ENCODE results near the gene COL4A2. TPM values are rescaled to one million over a fixed set of nuclear protein-coding genes. Genes with fewer than 3 reads are reported as not detected.
A peak's percentile ranks its signal among the peaks of the same experiment; 100 is the strongest.

Gene COL4A2
- total and polyA plus RNA-seq, 9 donors = 59.5 to 171 (median 136) TPM

DNA sequence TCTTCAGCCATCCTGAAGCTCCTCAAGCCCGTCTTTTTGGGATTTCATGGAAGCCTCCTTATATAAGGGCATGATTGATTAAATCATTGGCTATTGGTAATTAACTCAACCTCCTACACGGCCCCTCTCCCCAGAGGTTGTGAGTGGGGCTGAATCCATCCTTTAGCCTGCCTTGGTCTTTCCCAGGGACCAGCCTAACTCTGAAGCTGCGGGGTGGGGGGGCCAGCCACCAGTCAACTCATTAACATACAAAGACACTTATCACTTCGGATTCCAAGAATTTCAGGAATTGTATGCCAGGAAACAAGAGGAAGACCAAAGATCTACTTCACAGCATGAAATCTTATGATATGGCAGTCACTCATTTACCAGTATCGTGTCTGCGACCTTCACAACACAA, 10.1 kb upstream of the COL4A2 start:
- H3K4me1 ChIP-seq (ENCODE audit: insufficient read depth) = peaks cover 34% of the 10 kb centered on the region
- H3K36me3 ChIP-seq = no peaks in the 10 kb centered on the region
- intact Hi-C loops (cut with DNase I) = no loop called here
- peak in 1 of 5 donors; percentile 30 for DNase-seq
- H3K27ac ChIP-seq = no peak overlapping the region
- WGBS, 3 donors = 73 to 82% (median 77%) methylated on average over 6 of the region's 6 CpGs
- no peak for TF ChIP-seq EP300 (IDR thresholded peaks at IDR 0.05)
- no peak for TF ChIP-seq POLR2A (IDR thresholded peaks at IDR 0.05)
- TF ChIP-seq, protein P1, sequence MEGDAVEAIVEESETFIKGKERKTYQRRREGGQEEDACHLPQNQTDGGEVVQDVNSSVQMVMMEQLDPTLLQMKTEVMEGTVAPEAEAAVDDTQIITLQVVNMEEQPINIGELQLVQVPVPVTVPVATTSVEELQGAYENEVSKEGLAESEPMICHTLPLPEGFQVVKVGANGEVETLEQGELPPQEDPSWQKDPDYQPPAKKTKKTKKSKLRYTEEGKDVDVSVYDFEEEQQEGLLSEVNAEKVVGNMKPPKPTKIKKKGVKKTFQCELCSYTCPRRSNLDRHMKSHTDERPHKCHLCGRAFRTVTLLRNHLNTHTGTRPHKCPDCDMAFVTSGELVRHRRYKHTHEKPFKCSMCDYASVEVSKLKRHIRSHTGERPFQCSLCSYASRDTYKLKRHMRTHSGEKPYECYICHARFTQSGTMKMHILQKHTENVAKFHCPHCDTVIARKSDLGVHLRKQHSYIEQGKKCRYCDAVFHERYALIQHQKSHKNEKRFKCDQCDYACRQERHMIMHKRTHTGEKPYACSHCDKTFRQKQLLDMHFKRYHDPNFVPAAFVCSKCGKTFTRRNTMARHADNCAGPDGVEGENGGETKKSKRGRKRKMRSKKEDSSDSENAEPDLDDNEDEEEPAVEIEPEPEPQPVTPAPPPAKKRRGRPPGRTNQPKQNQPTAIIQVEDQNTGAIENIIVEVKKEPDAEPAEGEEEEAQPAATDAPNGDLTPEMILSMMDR (IDR thresholded peaks at IDR 0.05) = no peak
- H3K4me3 ChIP-seq = no peak overlapping the region
- H3K27me3 ChIP-seq = no peaks in the 10 kb centered on the region
- H3K9me3 ChIP-seq = no peaks in the 10 kb centered on the region

DNA sequence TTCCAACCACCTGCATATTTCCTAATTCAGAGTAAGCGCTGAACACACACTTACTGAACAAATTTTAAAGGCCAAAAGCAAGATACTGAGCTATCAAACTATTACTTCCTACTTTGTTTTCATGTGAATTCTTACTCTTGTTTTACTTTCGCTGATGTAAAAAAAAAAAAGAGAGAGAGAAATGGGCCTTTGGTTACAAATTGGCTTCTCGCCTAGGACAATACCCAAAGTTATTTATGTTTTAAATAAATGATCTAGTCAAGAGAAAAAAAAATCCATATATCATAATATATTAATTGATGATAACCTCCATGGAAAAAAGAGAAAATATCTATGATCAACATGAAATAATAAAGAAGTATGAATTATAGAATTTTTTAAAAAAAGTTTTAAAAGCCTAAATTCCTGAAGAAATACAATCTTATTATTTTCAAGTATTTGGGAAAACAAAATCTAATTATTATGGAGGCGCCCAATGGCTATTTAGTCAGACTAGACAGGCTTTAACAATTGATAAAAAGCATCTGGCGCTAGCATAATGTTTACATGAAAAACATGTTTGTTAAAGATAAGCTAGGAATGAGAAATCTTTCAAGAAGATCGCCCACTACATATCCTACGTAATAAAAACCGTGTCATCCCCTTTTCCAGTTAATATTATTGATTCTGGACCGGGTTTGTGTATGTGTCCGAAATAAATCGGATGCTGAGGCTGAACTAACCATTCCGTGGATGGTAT, 9.1 kb upstream of the COL4A2 start:
- TF ChIP-seq EP300 (IDR thresholded peaks at IDR 0.05) = no peak
- TF ChIP-seq POLR2A (IDR thresholded peaks at IDR 0.05) = no peak
- TF ChIP-seq, protein P1 (IDR thresholded peaks at IDR 0.05) = no peak
- 12 to 27% (median 19%) methylated on average over 12 of the region's 12 CpGs for WGBS, 3 donors
- Histone ChIP-seq H3K27me3 (no peaks in the 10 kb centered on the region), H3K4me3 (peak overlapping the region; percentile 24), H3K9me3 (no peaks in the 10 kb centered on the region), H3K4me1 (ENCODE audit: insufficient read depth) (peaks cover 36% of the 10 kb centered on the region), H3K36me3 (no peaks in the 10 kb centered on the region), H3K27ac (peak overlapping the region in 1 of 2 donors; percentile 77)
- no peak for DNase-seq
- intact Hi-C loops (cut with DNase I) = no loop called here

DNA sequence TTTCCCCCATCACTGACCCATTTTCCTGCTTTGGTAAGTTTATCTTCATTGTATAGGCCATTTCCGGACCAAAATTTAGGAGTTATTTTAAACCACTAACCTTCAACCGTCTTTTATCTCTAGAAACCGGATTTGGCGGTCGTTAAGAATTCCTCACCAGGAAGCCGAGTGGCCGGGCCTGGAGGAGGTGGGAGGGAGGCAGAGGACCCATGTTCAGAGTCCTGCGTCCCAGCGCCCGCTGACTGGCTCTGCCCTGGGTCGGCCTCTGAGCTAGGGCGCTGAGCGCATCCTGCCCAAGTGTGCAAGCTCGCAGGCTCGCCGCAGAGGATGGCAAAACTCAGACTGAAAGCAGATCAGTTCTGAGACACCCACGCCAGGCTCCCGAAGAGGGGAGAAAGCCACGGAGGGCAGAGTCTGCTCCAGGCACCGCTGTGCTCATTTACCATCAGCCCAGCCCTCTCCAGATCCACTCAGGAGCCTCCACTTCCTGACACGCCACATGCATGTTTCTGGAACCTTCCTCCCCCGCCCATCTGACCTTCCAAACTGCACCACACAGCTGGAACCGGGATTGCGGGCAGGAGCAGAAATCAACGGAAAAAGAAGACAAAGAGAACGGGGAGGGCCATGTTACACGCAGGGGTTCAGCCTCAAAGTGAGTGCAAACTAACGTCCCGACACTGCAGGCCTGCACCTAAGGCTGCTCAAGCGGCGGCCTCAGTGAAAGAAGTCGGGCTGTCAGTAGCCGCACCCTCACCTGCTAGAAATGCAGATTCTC, 8.4 kb upstream of the COL4A2 start:
- WGBS, 3 donors = 10 to 26% (median 10%) methylated on average over 29 to 33 of the region's 33 CpGs
- Histone ChIP-seq H3K36me3 (no peaks in the 10 kb centered on the region), H3K9me3 (no peaks in the 10 kb centered on the region), H3K27ac (peak overlapping the region; percentile 26 to 77), H3K4me3 (peak overlapping the region; percentile 24), H3K27me3 (no peaks in the 10 kb centered on the region), H3K4me1 (ENCODE audit: insufficient read depth) (peaks cover 34% of the 10 kb centered on the region)
- DNase-seq = peak; percentile 47 to 69 (median 59)
- TF ChIP-seq EP300 (IDR thresholded peaks at IDR 0.05) (no peak), POLR2A (IDR thresholded peaks at IDR 0.05) (no peak)
- TF ChIP-seq, protein P1 (IDR thresholded peaks at IDR 0.05) = no peak
- intact Hi-C loops (cut with DNase I) = no loop called here

DNA sequence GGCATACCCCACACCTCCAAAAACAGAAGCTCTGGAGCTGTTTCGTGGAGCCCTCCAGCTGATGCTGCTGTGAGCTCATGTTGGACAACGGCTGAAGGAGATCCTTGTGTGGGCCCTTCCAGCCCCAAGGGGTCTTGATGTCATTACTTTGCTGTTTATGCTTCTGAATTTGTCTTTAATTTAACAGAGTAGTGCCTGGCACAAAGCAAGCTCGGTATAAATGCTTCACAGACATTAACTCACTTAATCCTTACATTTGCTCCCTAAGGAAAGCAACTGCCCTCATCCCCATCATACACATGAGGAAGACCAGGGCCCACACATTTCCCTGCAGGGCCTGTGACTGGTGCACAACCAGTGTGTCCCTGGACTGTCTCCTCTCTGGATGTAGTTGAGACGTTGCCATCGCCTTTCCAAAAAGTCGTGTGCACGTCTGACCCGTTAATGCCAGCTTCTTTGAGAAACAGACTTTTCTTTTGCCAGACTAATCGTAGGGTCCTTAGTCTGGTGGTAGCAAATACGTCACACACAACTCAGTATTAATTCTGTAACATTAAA, 7.7 kb upstream of the COL4A2 start:
- Histone ChIP-seq H3K4me1 (ENCODE audit: insufficient read depth) (peaks cover 35% of the 10 kb centered on the region), H3K9me3 (no peaks in the 10 kb centered on the region), H3K4me3 (no peak overlapping the region), H3K27ac (peak overlapping the region; percentile 26 to 77), H3K36me3 (no peaks in the 10 kb centered on the region), H3K27me3 (no peaks in the 10 kb centered on the region)
- TF ChIP-seq EP300 (IDR thresholded peaks at IDR 0.05) (no peak), POLR2A (IDR thresholded peaks at IDR 0.05) (no peak)
- TF ChIP-seq, protein P1 (IDR thresholded peaks at IDR 0.05) = no peak
- 54 to 62% (median 60%) methylated on average over 10 of the region's 10 CpGs for WGBS, 3 donors
- intact Hi-C loops (cut with DNase I) = no loop called here
- DNase-seq = peak in 1 of 5 donors; percentile 11

All from ovary (tissue), 9 donors.